Neural crest cell (in vitro differentiated cells): ENCODE measurements around the gene REC8. TPM values are rescaled to one million over a fixed set of nuclear protein-coding genes. Genes with fewer than 3 reads are reported as not detected.

Experiments
- DNase-seq: peaks from one replicate; pipeline ENCODE4 v3.0.0; 2021; ENCODE audit warnings: low read depth, mixed read lengths, low spot score
- H3K27ac Mint-ChIP-seq: one replicate; pipeline ENCODE4 v1.8.0; 2021; ENCODE audit warnings: mild to moderate bottlenecking, mixed read lengths; ENCODE audit not compliant: unreplicated experiment
- H3K27me3 Mint-ChIP-seq: 2 replicates; pipeline ENCODE4 v1.8.0; 2021; ENCODE audit warnings: low read depth, mild to moderate bottlenecking, mixed read lengths
- H3K36me3 Mint-ChIP-seq: 2 replicates; pipeline ENCODE4 v1.8.0; 2021; ENCODE audit warnings: low read depth, mild to moderate bottlenecking, mixed read lengths
- H3K4me1 Mint-ChIP-seq: 2 replicates; pipeline ENCODE4 v1.8.0; 2021; ENCODE audit warnings: mixed read lengths
- H3K4me3 Mint-ChIP-seq: one replicate; pipeline ENCODE4 v1.8.0; 2021; ENCODE audit warnings: mild to moderate bottlenecking, mixed read lengths
- H3K9me3 Mint-ChIP-seq: 2 replicates; pipeline ENCODE4 v1.8.0; 2021; ENCODE audit warnings: mixed read lengths
- CTCF ChIP-seq: fragments of 200-600 bp; sonication (generic); conservative IDR thresholded peaks from 2 replicates; pipeline ENCODE4 v1.5.0; 2021; ENCODE audit warnings: antibody characterized with exemption, mild to moderate bottlenecking
- microRNA-seq: library from miRNA; unstranded; fragments of <30 nt; microRNA quantifications from one replicate; pipeline ENCODE4, GENCODE V29; 2020
- total RNA-seq: library from RNA; stranded (reverse); gene quantifications from 2 replicates; pipeline ENCODE4 v1.2.1, GENCODE V29; 2021

REC8 gene
- total RNA-seq, 1 donor from 2014 or later, result 160 TPM

DNA sequence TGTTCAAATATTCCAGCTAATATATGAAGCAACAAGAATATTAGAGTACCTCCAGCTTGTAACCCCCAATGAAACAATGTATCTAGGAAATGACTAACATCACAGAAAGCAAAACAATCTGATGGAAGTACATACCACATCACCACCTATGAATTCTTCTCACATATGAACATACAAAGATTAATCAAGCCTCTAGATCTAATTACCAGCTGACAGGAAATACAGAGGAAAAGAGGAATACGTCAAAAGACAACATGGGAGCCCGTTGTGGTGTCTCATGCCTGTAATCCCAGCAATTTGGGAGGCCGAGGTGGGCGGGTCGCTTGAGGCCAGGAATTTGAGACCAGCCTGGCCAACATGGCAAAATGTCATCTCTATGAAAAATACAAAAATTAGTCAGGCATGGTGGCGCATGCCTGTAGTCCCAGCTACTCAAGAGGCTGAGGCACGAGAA lies 52.8 kb downstream of the REC8 start:
- no peaks in the 10 kb centered on the region for H3K27me3 Mint-ChIP-seq
- H3K36me3 Mint-ChIP-seq, result no peaks in the 10 kb centered on the region
- DNase-seq, result no peak
- H3K9me3 Mint-ChIP-seq, result no peaks in the 10 kb centered on the region
- H3K27ac Mint-ChIP-seq, result no peak overlapping the region
- no peak for TF ChIP-seq CTCF
- peaks cover 5% of the 10 kb centered on the region for H3K4me1 Mint-ChIP-seq
- peak overlapping the region; percentile 6 for H3K4me3 Mint-ChIP-seq

GRCh38 chr14:24226473-24226872 lies 54.6 kb downstream of the REC8 start:
- Mint-ChIP-seq H3K4me3 (no peak overlapping the region), H3K27me3 (no peaks in the 10 kb centered on the region), H3K9me3 (no peaks in the 10 kb centered on the region), H3K36me3 (no peaks in the 10 kb centered on the region), H3K27ac (no peak overlapping the region), H3K4me1 (peaks cover 12% of the 10 kb centered on the region)
- TF ChIP-seq CTCF, result no peak
- DNase-seq, result no peak

DNA sequence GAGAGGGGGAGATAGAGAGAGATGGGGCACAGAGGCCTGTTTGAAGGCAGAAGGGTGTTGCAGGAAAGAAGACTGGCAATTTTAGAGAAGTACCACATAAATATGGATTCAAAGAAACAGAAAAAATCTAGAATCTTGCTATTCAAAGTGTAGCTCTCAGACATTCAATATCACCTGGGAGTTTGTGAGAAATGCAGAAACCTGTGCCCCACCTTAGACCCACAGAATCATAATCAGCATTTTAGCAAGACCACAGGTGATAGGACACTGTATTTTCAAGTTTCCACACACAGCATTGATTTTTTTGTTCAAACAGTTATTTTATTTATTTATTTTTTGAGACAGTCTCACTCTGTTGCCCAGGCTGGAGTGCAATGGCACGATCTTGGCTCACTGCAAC lies 57.0 kb downstream of the REC8 start:
- H3K36me3 Mint-ChIP-seq, result no peaks in the 10 kb centered on the region
- H3K27ac Mint-ChIP-seq, result no peak overlapping the region
- no peaks in the 10 kb centered on the region for H3K27me3 Mint-ChIP-seq
- H3K4me3 Mint-ChIP-seq, result peak overlapping the region; percentile 15
- no peaks in the 10 kb centered on the region for H3K9me3 Mint-ChIP-seq
- no peak for DNase-seq
- TF ChIP-seq CTCF, result no peak
- H3K4me1 Mint-ChIP-seq, result peaks cover 35% of the 10 kb centered on the region

Small RNA genes within 50 kb of the gene (microRNA-seq; reads per million reads assigned to microRNA genes)
- not detected for gene MIR7703

Other genes starting within 250 kb of the REC8 start
- gene DHRS4, start 218.3 kb upstream of the REC8 start, total RNA-seq, result 17.4 and 19.7 TPM in 2 replicates
- gene DHRS4L2, start 183.2 kb upstream of the REC8 start, total RNA-seq, result 15.1 and 17.1 TPM in 2 replicates
- gene CARMIL3, start 120.1 kb upstream of the REC8 start, total RNA-seq, result 9.3 and 9.4 TPM in 2 replicates
- gene CPNE6, start 100.5 kb upstream of the REC8 start, total RNA-seq, result not detected in 2 replicates
- gene PCK2, start 77.8 kb upstream of the REC8 start, total RNA-seq, result 26.1 and 26.7 TPM in 2 replicates
- 52.5 and 53.9 TPM in 2 replicates for gene DCAF11, start 57.3 kb upstream of the REC8 start, total RNA-seq
- gene NRL, start 57.1 kb upstream of the REC8 start, total RNA-seq, result 1.2 and 2.3 TPM in 2 replicates
- 0.42 and 0.66 TPM in 2 replicates for gene FITM1, start 41.4 kb upstream of the REC8 start, total RNA-seq
- gene PSME1, start 35.9 kb upstream of the REC8 start, total RNA-seq, result 81.4 and 88.5 TPM in 2 replicates
- 28.3 and 30.3 TPM in 2 replicates for gene EMC9, start 30.5 kb upstream of the REC8 start, total RNA-seq
- gene PSME2, start 25.5 kb upstream of the REC8 start, total RNA-seq, result 125 and 131 TPM in 2 replicates
- gene RNF31, start 24.6 kb upstream of the REC8 start, total RNA-seq, result 65.5 and 82.2 TPM in 2 replicates
- gene IRF9, start 10.8 kb upstream of the REC8 start, total RNA-seq, result 22.9 and 23.0 TPM in 2 replicates
- gene IPO4, start 16.7 kb downstream of the REC8 start, total RNA-seq, result 88.3 and 88.7 TPM in 2 replicates
- gene TM9SF1, start 23.4 kb downstream of the REC8 start, total RNA-seq, result 45.6 and 47.4 TPM in 2 replicates
- 0.47 and 0.48 TPM in 2 replicates for gene TSSK4, start 33.6 kb downstream of the REC8 start, total RNA-seq
- gene CHMP4A, start 41.4 kb downstream of the REC8 start, total RNA-seq, result 42.2 and 44.7 TPM in 2 replicates
- gene MDP1, start 44.0 kb downstream of the REC8 start, total RNA-seq, result 19.0 and 25.9 TPM in 2 replicates
- 191 and 208 TPM in 2 replicates for gene NEDD8, start 60.3 kb downstream of the REC8 start, total RNA-seq
- gene GMPR2, start 60.8 kb downstream of the REC8 start, total RNA-seq, result 64.0 and 66.2 TPM in 2 replicates
- 63.4 and 66.7 TPM in 2 replicates for gene TINF2, start 70.5 kb downstream of the REC8 start, total RNA-seq
- 4.5 and 6.4 TPM in 2 replicates for gene TGM1, start 91.1 kb downstream of the REC8 start, total RNA-seq
- 22.8 and 25.4 TPM in 2 replicates for gene RABGGTA, start 99.5 kb downstream of the REC8 start, total RNA-seq
- 17.2 and 19.1 TPM in 2 replicates for gene DHRS1, start 127.7 kb downstream of the REC8 start, total RNA-seq
- gene NOP9, start 127.8 kb downstream of the REC8 start, total RNA-seq, result 34.5 and 34.8 TPM in 2 replicates
- gene CIDEB, start 135.9 kb downstream of the REC8 start, total RNA-seq, result not detected in 2 replicates
- 7.9 and 9.4 TPM in 2 replicates for gene LTB4R2, start 138.1 kb downstream of the REC8 start, total RNA-seq
- 4.7 and 5.3 TPM in 2 replicates for gene LTB4R, start 139.4 kb downstream of the REC8 start, total RNA-seq
- gene ADCY4, start 163.0 kb downstream of the REC8 start, total RNA-seq, result 0.49 TPM in 1 of 2 replicates, not detected in the other
- gene RIPK3, start 167.9 kb downstream of the REC8 start, total RNA-seq, result not detected in 2 replicates
- gene NFATC4, start 196.1 kb downstream of the REC8 start, total RNA-seq, result 44.3 and 47.8 TPM in 2 replicates
- 10.3 and 10.4 TPM in 2 replicates for gene NYNRIN, start 226.9 kb downstream of the REC8 start, total RNA-seq